Tibial nerve (tissue), 4 donors: ENCODE data around the gene ZMPSTE24. TPM values are rescaled to one million over a fixed set of nuclear protein-coding genes. Genes with fewer than 3 reads are reported as not detected.

Experiments
- DNase-seq, 2 donors: peaks; one replicate each; pipeline ENCODE4 v3.0.0-alpha.2; 2019; ENCODE audit warnings: low spot score in 2 of 2
- H3K27ac ChIP-seq, 4 donors: fragments of 200-600 bp; sonication (generic) in 3 of 4; one replicate each; pipeline ENCODE4 v1.5.1; 2017 to 2019; ENCODE audit warnings: mild to moderate bottlenecking in 1 of 4
- H3K27me3 ChIP-seq, 2 donors: fragments of 200-600 bp; sonication (generic) in 1 of 2; one replicate each; pipeline versions ENCODE4 v1.5.1 to v1.6.0; 2017 to 2019
- H3K36me3 ChIP-seq, 3 donors: fragments of 200-600 bp; sonication (generic); one replicate each; pipeline ENCODE4 v1.5.1; 2018 to 2019
- H3K4me1 ChIP-seq, 4 donors: fragments of 200-600 bp; sonication (generic) in 3 of 4; one replicate each; pipeline ENCODE4 v1.5.1; 2017 to 2019
- H3K4me3 ChIP-seq, 4 donors: fragments of 200-600 bp; sonication (generic) in 3 of 4; one replicate each; pipeline ENCODE4 v1.5.1; 2017 to 2019; ENCODE audit warnings: mild to moderate bottlenecking in 1 of 4, moderate library complexity in 1 of 4
- H3K9me3 ChIP-seq, 4 donors: fragments of 200-600 bp; sonication (generic) in 3 of 4; one replicate each; pipeline ENCODE4 v1.5.1; 2017 to 2019
- EP300 ChIP-seq, 2 donors: sonication (generic); formaldehyde crosslinking; IDR thresholded peaks; one replicate each; pipeline ENCODE4 v1.6.1; 2017; ENCODE audit warnings: antibody characterized with exemption in 2 of 2, mild to moderate bottlenecking in 1 of 2
- POLR2A ChIP-seq, 2 donors: fragments of 450-650 bp; IDR thresholded peaks; one replicate each; pipeline ENCODE4 v1.6.1; 2017; ENCODE audit warnings: antibody characterized with exemption in 2 of 2, mild to moderate bottlenecking in 2 of 2, moderate library complexity in 2 of 2
- WGBS, 2 donors: methylation state at CpG; one replicate each; pipeline ENCODE4 v1.1.5; 2018; 5-methylcytosine and 5-hydroxymethylcytosine counted together
- total RNA-seq, 4 donors: library from RNA; depleted of rRNA; stranded (reverse); fragments of >200 nt; gene quantifications; one replicate each; pipeline ENCODE4 v1.1.0, GENCODE V29; 2016
- TF ChIP-seq, protein P1 (sequence below), 5 experiments: fragments of 200-600 bp in 3 of 5; fragments of 450-650 bp in 2 of 5; sonication (generic) in 3 of 5; IDR thresholded peaks; one replicate each; pipeline ENCODE4 v1.5.1; 2016 to 2019; ENCODE audit warnings: antibody characterized with exemption in 5 of 5, mild to moderate bottlenecking in 3 of 5, moderate library complexity in 2 of 5

The ZMPSTE24 gene
- total RNA-seq, 4 donors from 2014 or later, result 27.0 to 51.1 (median 32.1) TPM

DNA sequence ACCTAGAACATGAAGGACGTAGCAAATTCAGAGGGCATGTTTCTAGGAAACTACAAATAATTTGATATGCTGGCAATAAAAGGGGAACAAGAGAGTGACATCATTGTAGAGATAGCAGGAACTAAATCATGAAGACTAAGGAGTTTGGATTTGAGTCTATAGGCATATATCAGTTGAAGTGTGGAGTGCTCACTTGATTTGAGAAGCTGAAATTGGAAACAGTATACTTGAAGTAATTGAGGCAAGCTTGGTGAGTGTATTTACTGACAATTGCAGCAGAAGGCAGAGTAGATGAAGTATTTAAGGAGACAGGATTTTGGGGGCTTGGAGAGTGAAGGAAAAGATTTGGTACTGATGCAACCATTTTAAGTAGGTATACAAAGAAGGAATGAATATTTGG is 16.7 kb upstream of the ZMPSTE24 start:
- Histone ChIP-seq H3K4me3 (no peak overlapping the region), H3K36me3 (peaks cover 0 to 28% (median 0%) of the 10 kb centered on the region in 3 donors), H3K4me1 (no peaks in the 10 kb centered on the region), H3K27me3 (no peaks in the 10 kb centered on the region), H3K9me3 (no peaks in the 10 kb centered on the region), H3K27ac (no peak overlapping the region)
- TF ChIP-seq EP300 (IDR thresholded peaks at IDR 0.05), result no peak
- TF ChIP-seq, protein P1, sequence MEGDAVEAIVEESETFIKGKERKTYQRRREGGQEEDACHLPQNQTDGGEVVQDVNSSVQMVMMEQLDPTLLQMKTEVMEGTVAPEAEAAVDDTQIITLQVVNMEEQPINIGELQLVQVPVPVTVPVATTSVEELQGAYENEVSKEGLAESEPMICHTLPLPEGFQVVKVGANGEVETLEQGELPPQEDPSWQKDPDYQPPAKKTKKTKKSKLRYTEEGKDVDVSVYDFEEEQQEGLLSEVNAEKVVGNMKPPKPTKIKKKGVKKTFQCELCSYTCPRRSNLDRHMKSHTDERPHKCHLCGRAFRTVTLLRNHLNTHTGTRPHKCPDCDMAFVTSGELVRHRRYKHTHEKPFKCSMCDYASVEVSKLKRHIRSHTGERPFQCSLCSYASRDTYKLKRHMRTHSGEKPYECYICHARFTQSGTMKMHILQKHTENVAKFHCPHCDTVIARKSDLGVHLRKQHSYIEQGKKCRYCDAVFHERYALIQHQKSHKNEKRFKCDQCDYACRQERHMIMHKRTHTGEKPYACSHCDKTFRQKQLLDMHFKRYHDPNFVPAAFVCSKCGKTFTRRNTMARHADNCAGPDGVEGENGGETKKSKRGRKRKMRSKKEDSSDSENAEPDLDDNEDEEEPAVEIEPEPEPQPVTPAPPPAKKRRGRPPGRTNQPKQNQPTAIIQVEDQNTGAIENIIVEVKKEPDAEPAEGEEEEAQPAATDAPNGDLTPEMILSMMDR (IDR thresholded peaks at IDR 0.05), result no peak
- no peak for TF ChIP-seq POLR2A (IDR thresholded peaks at IDR 0.05)
- DNase-seq, result no peak
- WGBS, 2 donors, result 81 to 83% methylated on average over 1 of the region's 1 CpG

DNA sequence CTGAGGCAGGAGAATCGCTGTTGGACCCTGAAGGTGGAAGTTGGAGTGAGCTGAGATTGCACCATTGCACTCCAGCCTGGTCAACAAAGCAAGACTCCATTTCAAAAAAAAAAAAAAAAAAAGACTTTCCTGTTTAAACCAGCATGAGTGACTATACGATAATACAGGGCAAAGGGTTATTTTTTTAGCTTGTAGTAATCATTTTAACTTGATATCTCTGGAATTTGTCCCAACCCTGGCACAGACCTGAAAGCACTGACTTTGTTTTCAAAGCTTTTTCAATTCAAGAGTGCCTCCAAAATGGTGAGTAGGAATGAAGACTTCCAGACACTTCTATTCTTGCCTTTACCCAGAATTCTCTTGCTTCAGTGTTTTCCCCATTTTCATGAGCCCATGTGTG is 14.7 kb upstream of the ZMPSTE24 start:
- no peak for DNase-seq
- Histone ChIP-seq H3K27ac (no peak overlapping the region), H3K36me3 (peaks cover 0 to 8% (median 0%) of the 10 kb centered on the region in 3 donors), H3K9me3 (no peaks in the 10 kb centered on the region), H3K27me3 (no peaks in the 10 kb centered on the region), H3K4me3 (no peak overlapping the region), H3K4me1 (no peaks in the 10 kb centered on the region)
- no peak for TF ChIP-seq EP300 (IDR thresholded peaks at IDR 0.05)
- WGBS, 2 donors, result 54 to 57% methylated on average over 2 of the region's 2 CpGs

DNA sequence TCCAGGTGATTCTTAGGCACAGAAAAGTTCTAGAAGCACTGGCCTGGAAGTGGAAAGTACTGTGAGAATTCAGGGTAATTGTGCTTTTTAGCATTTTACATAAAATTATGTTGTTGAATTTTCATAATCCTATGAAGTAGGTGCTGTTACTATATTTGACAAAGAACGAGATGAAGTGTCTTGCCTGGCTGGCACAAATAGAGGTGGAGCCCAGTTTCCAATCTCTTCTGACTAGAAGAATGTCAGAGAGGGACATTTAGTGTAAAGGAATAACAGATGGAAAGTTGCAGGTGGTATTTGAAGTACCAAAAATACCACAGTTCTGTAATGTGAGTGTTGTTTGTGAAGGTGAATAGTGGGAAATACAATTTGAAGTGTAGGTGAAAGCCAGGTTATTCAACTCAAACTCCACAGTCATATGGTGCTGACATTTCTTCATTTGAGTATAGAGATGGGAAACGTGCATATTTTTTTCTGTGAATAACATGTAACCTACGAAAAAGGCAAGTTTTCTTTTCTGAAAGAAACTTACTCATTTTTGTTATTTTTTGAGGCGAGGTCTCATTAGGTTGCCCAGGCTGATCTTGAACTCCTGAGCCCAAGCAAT is 13.8 kb upstream of the ZMPSTE24 start:
- no peak overlapping the region for H3K27ac ChIP-seq
- H3K9me3 ChIP-seq, result no peaks in the 10 kb centered on the region
- whole genome bisulfite sequencing, 2 donors, result 63 to 72% methylated on average over 4 of the region's 4 CpGs
- no peaks in the 10 kb centered on the region for H3K27me3 ChIP-seq
- no peaks in the 10 kb centered on the region for H3K4me1 ChIP-seq
- H3K4me3 ChIP-seq, result no peak overlapping the region
- H3K36me3 ChIP-seq, result peaks cover 0 to 2% (median 0%) of the 10 kb centered on the region in 3 donors
- TF ChIP-seq, protein P1 (IDR thresholded peaks at IDR 0.05), result no peak
- TF ChIP-seq POLR2A (IDR thresholded peaks at IDR 0.05), result no peak
- no peak for TF ChIP-seq EP300 (IDR thresholded peaks at IDR 0.05)
- no peak for DNase-seq

DNA sequence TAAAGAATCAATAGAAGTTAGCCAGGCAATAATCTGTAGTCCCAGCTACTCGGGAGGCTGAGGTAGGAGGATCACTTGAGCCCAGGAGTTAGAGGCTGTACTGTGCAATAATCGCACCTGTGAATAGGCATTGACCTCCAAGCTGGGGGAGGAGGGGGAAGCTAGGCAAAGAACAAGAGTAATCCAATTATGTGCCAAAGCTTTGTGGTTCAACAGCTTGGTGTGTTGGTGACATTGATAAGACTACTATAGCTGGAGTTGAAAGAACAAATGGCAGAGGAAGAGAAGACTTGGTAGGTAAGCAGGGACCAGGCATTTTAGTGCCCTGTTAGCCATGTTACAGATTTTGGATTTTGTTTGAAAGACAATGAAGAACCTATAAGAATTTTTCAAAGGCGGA is 12.3 kb upstream of the ZMPSTE24 start:
- H3K4me1 ChIP-seq, result no peaks in the 10 kb centered on the region
- H3K4me3 ChIP-seq, result no peak overlapping the region
- TF ChIP-seq POLR2A (IDR thresholded peaks at IDR 0.05) (no peak), EP300 (IDR thresholded peaks at IDR 0.05) (no peak)
- TF ChIP-seq, protein P1 (IDR thresholded peaks at IDR 0.05), result no peak
- no peaks in the 10 kb centered on the region for H3K36me3 ChIP-seq
- H3K9me3 ChIP-seq, result no peaks in the 10 kb centered on the region
- no peak for DNase-seq
- H3K27ac ChIP-seq, result no peak overlapping the region
- WGBS, 2 donors, result 93 to 96% methylated on average over 3 of the region's 3 CpGs
- no peaks in the 10 kb centered on the region for H3K27me3 ChIP-seq

DNA sequence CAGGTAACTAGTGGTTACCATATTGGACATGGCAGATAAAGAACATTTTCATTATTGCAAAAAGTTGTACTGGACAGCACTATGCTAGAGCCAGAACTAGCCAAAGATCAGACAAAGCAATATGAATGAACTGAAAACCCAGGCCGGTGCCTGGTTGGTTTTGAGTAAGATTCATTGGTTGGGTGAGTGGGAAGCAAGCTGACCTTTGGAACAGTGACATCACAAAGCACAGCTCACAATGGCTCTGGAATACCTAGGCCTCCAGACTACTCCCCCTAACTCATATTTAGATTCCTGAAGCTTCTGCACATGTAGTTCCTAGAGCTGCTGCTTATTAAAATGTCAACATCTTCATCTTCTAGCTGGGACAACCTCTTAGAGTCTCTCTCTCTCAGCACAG is 10.4 kb upstream of the ZMPSTE24 start, which contains the start of gene TMCO2:
TSS of gene TMCO2 (plus strand) at position 283 of the 400 bp plus-strand sequence. CDS start at position 340, 57 bp downstream.
- no peaks in the 10 kb centered on the region for H3K36me3 ChIP-seq
- DNase-seq, result no peak
- no peak for TF ChIP-seq EP300 (IDR thresholded peaks at IDR 0.05)
- no peak for TF ChIP-seq POLR2A (IDR thresholded peaks at IDR 0.05)
- TF ChIP-seq, protein P1 (IDR thresholded peaks at IDR 0.05), result no peak
- H3K4me3 ChIP-seq, result no peak within 1 kb of the TSS
- no peaks in the 10 kb centered on the region for H3K4me1 ChIP-seq
- H3K27me3 ChIP-seq, result no peaks in the 10 kb centered on the region
- H3K27ac ChIP-seq, result no peak within 1 kb of the TSS
- WGBS, 2 donors, result 56 to 62% methylated on average over 1 of the region's 1 CpG
- H3K9me3 ChIP-seq, result no peaks in the 10 kb centered on the region
